Measurements from ENCODE around the gene PLEKHA5. TPM values are rescaled to one million over a fixed set of nuclear protein-coding genes. Genes with fewer than 3 reads are reported as not detected.
A peak's percentile ranks its signal among the peaks of the same experiment; 100 is the strongest.

The PLEKHA5 gene
- total and polyA plus RNA-seq, 2 experiments from 2014 or later, result 82.8 to 112 TPM

DNA sequence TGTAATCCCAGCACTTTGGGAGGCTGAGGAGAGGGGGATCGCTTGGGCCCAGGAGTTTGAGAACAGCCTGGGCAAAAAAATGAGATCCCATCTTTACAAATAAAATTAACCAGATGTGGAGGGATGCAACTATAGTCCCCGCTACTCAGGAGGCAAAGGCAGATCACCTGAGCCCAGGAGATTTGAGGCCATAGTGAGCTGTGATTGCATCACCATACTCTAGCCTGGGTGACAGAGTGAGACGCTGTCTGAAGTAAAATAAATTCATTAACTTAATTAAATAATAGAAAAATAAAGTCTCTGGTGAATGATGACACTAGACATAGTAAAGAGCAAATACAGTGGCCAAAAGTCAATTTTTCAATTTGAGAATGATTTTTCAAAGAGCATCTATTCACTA lies 16.1 kb upstream of the PLEKHA5 start:
- no peak for ATAC-seq
- TF ChIP-seq EZH2phosphoT487 (IDR thresholded peaks at IDR 0.05; ENCODE audit: unreplicated experiment) (no peak), POLR2AphosphoS5 (IDR thresholded peaks at IDR 0.05; ENCODE audit: low read depth) (no peak), NANOG (IDR thresholded peaks at IDR 0.05; ENCODE audit: borderline replicate concordance) (no peak), ZNF331 (CRISPR knock-in tag; IDR thresholded peaks at IDR 0.05; ENCODE audit: low read depth) (no peak), STAT1 (IDR thresholded peaks at IDR 0.05; ENCODE audit: unreplicated experiment) (no peak), ETS1 (IDR thresholded peaks at IDR 0.05) (no peak), ZNF114 (CRISPR knock-in tag; IDR thresholded peaks at IDR 0.05) (no peak), CREB1 (CRISPR knock-in tag; IDR thresholded peaks at IDR 0.05; ENCODE audit: low read depth) (no peak), REST (IDR thresholded peaks at IDR 0.05; ENCODE audit: unreplicated experiment) (no peak), JUNB (IDR thresholded peaks at IDR 0.05; ENCODE audit: unreplicated experiment) (no peak), EZH2 (IDR thresholded peaks at IDR 0.05; ENCODE audit: low read depth, unreplicated experiment) (no peak)
- TF ChIP-seq, protein P1, sequence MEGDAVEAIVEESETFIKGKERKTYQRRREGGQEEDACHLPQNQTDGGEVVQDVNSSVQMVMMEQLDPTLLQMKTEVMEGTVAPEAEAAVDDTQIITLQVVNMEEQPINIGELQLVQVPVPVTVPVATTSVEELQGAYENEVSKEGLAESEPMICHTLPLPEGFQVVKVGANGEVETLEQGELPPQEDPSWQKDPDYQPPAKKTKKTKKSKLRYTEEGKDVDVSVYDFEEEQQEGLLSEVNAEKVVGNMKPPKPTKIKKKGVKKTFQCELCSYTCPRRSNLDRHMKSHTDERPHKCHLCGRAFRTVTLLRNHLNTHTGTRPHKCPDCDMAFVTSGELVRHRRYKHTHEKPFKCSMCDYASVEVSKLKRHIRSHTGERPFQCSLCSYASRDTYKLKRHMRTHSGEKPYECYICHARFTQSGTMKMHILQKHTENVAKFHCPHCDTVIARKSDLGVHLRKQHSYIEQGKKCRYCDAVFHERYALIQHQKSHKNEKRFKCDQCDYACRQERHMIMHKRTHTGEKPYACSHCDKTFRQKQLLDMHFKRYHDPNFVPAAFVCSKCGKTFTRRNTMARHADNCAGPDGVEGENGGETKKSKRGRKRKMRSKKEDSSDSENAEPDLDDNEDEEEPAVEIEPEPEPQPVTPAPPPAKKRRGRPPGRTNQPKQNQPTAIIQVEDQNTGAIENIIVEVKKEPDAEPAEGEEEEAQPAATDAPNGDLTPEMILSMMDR (conservative IDR thresholded peaks at IDR 0.05; ENCODE audit: low read depth in 2 of 2), result no peak
- TF ChIP-seq, protein P2, sequence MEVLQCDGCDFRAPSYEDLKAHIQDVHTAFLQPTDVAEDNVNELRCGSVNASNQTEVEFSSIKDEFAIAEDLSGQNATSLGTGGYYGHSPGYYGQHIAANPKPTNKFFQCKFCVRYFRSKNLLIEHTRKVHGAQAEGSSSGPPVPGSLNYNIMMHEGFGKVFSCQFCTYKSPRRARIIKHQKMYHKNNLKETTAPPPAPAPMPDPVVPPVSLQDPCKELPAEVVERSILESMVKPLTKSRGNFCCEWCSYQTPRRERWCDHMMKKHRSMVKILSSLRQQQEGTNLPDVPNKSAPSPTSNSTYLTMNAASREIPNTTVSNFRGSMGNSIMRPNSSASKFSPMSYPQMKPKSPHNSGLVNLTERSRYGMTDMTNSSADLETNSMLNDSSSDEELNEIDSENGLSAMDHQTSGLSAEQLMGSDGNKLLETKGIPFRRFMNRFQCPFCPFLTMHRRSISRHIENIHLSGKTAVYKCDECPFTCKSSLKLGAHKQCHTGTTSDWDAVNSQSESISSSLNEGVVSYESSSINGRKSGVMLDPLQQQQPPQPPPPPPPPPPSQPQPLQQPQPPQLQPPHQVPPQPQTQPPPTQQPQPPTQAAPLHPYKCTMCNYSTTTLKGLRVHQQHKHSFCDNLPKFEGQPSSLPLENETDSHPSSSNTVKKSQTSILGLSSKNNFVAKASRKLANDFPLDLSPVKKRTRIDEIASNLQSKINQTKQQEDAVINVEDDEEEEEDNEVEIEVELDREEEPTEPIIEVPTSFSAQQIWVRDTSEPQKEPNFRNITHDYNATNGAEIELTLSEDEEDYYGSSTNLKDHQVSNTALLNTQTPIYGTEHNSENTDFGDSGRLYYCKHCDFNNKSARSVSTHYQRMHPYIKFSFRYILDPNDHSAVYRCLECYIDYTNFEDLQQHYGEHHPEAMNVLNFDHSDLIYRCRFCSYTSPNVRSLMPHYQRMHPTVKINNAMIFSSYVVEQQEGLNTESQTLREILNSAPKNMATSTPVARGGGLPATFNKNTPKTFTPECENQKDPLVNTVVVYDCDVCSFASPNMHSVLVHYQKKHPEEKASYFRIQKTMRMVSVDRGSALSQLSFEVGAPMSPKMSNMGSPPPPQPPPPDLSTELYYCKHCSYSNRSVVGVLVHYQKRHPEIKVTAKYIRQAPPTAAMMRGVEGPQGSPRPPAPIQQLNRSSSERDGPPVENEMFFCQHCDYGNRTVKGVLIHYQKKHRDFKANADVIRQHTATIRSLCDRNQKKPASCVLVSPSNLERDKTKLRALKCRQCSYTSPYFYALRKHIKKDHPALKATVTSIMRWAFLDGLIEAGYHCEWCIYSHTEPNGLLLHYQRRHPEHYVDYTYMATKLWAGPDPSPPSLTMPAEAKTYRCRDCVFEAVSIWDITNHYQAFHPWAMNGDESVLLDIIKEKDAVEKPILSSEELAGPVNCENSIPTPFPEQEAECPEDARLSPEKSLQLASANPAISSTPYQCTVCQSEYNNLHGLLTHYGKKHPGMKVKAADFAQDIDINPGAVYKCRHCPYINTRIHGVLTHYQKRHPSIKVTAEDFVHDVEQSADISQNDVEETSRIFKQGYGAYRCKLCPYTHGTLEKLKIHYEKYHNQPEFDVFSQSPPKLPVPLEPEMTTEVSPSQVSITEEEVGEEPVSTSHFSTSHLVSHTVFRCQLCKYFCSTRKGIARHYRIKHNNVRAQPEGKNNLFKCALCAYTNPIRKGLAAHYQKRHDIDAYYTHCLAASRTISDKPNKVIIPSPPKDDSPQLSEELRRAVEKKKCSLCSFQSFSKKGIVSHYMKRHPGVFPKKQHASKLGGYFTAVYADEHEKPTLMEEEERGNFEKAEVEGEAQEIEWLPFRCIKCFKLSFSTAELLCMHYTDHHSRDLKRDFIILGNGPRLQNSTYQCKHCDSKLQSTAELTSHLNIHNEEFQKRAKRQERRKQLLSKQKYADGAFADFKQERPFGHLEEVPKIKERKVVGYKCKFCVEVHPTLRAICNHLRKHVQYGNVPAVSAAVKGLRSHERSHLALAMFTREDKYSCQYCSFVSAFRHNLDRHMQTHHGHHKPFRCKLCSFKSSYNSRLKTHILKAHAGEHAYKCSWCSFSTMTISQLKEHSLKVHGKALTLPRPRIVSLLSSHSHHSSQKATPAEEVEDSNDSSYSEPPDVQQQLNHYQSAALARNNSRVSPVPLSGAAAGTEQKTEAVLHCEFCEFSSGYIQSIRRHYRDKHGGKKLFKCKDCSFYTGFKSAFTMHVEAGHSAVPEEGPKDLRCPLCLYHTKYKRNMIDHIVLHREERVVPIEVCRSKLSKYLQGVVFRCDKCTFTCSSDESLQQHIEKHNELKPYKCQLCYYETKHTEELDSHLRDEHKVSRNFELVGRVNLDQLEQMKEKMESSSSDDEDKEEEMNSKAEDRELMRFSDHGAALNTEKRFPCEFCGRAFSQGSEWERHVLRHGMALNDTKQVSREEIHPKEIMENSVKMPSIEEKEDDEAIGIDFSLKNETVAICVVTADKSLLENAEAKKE (CRISPR knock-in tag; IDR thresholded peaks at IDR 0.05), result no peak
- peaks cover 4% of the 10 kb centered on the region for H3K4me1 Mint-ChIP-seq

More for the DNA sequence above, 16.1 kb upstream of the PLEKHA5 start:
- no peaks in the 10 kb centered on the region for H3F3A ChIP-seq (replicated peaks; ENCODE audit: low read depth)
- H3K36me3 ChIP-seq (ENCODE audit: insufficient read depth), result no peaks in the 10 kb centered on the region
- no peak for DNase-seq (ENCODE audit: low spot score)
- no peak overlapping the region for H3K4me3 ChIP-seq
- H3K9me2 ChIP-seq (ENCODE audit: insufficient read depth), result no peaks in the 10 kb centered on the region
- H3K27ac ChIP-seq (ENCODE audit: low read depth), result no peak overlapping the region
- H3K4me1 ChIP-seq (ENCODE audit: insufficient read depth), result peaks cover 6% of the 10 kb centered on the region; the same call in 1 of the 2 replicates
- Mint-ChIP-seq H3K27ac (no peak overlapping the region), H3K4me3 (no peak overlapping the region), H3K27me3 (ENCODE audit: insufficient read depth, low read depth, poor library complexity) (peaks cover 4% of the 10 kb centered on the region), H3K9me3 (no peaks in the 10 kb centered on the region), H3K36me3 (ENCODE audit: low read depth) (no peaks in the 10 kb centered on the region; the same call in 2 of the 3 replicates)
- no peaks in the 10 kb centered on the region for H3K27me3 ChIP-seq (ENCODE audit: insufficient read depth)
- H2AFZ ChIP-seq, result peak overlapping the region; percentile 44; the same call in 1 of the 2 replicates
- no peaks in the 10 kb centered on the region for H4K20me1 ChIP-seq (replicated peaks; ENCODE audit: insufficient read depth)
- no peaks in the 10 kb centered on the region for H3K79me2 ChIP-seq (replicated peaks; ENCODE audit: insufficient read depth)
- H3K4me2 ChIP-seq, result no peak overlapping the region

Data from GM23338 (cell line).